CD4-positive, alpha-beta T cell (primary cell): ENCODE measurements around the gene FBN2. TPM values are rescaled to one million over a fixed set of nuclear protein-coding genes. Genes with fewer than 3 reads are reported as not detected.

Experiments used
- ATAC-seq: fragments of 200-7000 bp; cut with Tn5 transposase; one replicate; pipeline ENCODE4 v1.10.0; 2022; ENCODE audit warnings: mild to moderate bottlenecking; ENCODE audit not compliant: poor library complexity
- CTCF ChIA-PET: fragments of 350-600 bp; sonication (Branson Sonifier 250); formaldehyde crosslinking; loops from one replicate; lab custom pipeline; 2021; ENCODE audit warnings: antibody characterized with exemption, inconsistent platforms; lab: Charles Lee
- POLR2A ChIA-PET: fragments of 350-600 bp; sonication (Branson Sonifier 250); formaldehyde crosslinking; loops from one replicate; lab custom pipeline; 2021; ENCODE audit warnings: antibody characterized with exemption, inconsistent platforms; lab: Charles Lee
- DNase-seq, 14 experiments: peaks; one replicate each; pipeline ENCODE4 v3.0.0-alpha.2; 2013 to 2020; ENCODE audit warnings: mixed read lengths in 2 of 14
- H3K27ac ChIP-seq, 2 donors: one replicate each; pipeline versions ENCODE4 v1.5.1 to v1.7.0; 2013; ENCODE audit warnings: low read length in 2 of 2, low read depth in 1 of 2, mild to moderate bottlenecking in 1 of 2
- H3K27me3 ChIP-seq, 2 experiments: 1 replicate in 1 of 2; 2 replicates in 1 of 2; pipeline versions ENCODE4 v1.6.1 to v1.7.0; 2013; ENCODE audit warnings: low read length in 2 of 2, control low read depth in 1 of 2, mild to moderate bottlenecking in 1 of 2, moderate library complexity in 1 of 2; ENCODE audit not compliant: insufficient read depth in 2 of 2, control insufficient read depth in 1 of 2
- H3K36me3 ChIP-seq: one replicate; pipeline ENCODE4 v1.6.1; 2013; ENCODE audit warnings: low read length, control low read depth; ENCODE audit not compliant: insufficient read depth
- H3K4me1 ChIP-seq: one replicate; pipeline ENCODE4 v1.6.1; 2013; ENCODE audit warnings: low read length, control low read depth; ENCODE audit not compliant: insufficient read depth
- H3K4me3 ChIP-seq: one replicate; pipeline ENCODE4 v1.5.1; 2013; ENCODE audit warnings: mild to moderate bottlenecking, low read length, moderate library complexity
- H3K9me3 ChIP-seq, 2 experiments: 1 replicate in 1 of 2; 2 replicates in 1 of 2; pipeline versions ENCODE4 v1.6.1 to v1.7.0; 2013; ENCODE audit warnings: low read length in 2 of 2, mild to moderate bottlenecking in 2 of 2, control low read depth in 1 of 2, moderate library complexity in 1 of 2; ENCODE audit not compliant: control insufficient read depth in 1 of 2, insufficient read depth in 1 of 2
- H3K27ac Mint-ChIP-seq: one replicate; pipeline ENCODE4 v1.8.0; 2020; ENCODE audit warnings: mixed read lengths
- H3K27me3 Mint-ChIP-seq: one replicate; pipeline ENCODE4 v1.8.0; 2021; ENCODE audit warnings: mixed read lengths
- H3K36me3 Mint-ChIP-seq: one replicate; pipeline ENCODE4 v1.8.0; 2021; ENCODE audit warnings: low read depth, mixed read lengths
- H3K4me1 Mint-ChIP-seq: one replicate; pipeline ENCODE4 v1.8.0; 2021; ENCODE audit warnings: low read depth, mixed read lengths
- H3K4me3 Mint-ChIP-seq: one replicate; pipeline ENCODE4 v1.8.0; 2020; ENCODE audit warnings: mild to moderate bottlenecking, mixed read lengths
- H3K9me3 Mint-ChIP-seq: one replicate; pipeline ENCODE4 v1.8.0; 2020; ENCODE audit warnings: mixed read lengths
- intact Hi-C, 2 experiments: fragments of 100-400 bp; cut with DNase I in 1 of 2; cut with micrococcal nuclease in 1 of 2; formaldehyde crosslinking; loops; one replicate each; pipeline versions ENCODE4 v1.15.1 to v1.9.0; 2023 to 2025; cut with DNase I, micrococcal nuclease
- total RNA-seq, 174 experiments: library from RNA in 2 of 174; stranded (reverse) in 2 of 174; gene quantifications; one replicate each; pipeline ENCODE4 v1.2.3 and lab custom pipeline; 2021 to 2026
- TF ChIP-seq, protein P1 (sequence below): fragments of 200-600 bp; IDR thresholded peaks from one replicate; pipeline ENCODE4 v1.8.0; 2022; ENCODE audit warnings: antibody characterized with exemption, mild to moderate bottlenecking

Gene FBN2
- total RNA-seq, 2 experiments from 2014 or later = 0.06 TPM; not detected in 1

DNA sequence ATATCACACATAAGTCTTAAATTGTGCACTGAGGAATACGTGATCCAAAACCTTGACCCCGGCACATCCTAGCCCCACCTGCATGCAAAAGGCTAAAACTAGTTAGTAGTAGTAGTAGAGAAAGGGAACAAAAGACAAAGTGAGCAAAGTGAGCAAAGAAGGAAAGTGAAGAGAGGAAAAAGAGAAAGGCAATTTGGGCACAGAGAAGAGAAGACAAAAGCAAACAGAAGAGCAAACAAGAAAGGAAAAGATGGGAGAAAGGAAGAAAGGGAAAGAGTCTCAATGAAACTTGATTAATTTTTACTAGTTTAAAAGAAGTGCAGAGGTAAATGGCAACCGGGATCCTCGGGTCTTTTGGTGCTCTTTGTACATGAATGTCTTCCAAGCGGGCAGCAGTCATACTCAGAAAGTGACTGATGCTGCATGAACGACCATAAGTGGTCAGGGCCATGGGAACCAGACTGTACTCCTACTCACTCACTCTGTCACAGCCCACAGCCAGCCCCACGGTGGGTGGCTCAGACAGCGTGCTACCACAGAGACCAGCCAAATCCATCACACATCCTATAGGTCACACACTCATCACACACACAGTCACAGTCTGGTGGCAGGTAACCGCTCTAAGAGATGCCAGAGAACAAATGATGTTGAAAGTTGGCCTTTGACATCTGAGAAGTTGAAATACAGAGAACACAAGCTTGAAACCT, 203.9 kb downstream of the FBN2 start:
- TF ChIP-seq, protein P1, sequence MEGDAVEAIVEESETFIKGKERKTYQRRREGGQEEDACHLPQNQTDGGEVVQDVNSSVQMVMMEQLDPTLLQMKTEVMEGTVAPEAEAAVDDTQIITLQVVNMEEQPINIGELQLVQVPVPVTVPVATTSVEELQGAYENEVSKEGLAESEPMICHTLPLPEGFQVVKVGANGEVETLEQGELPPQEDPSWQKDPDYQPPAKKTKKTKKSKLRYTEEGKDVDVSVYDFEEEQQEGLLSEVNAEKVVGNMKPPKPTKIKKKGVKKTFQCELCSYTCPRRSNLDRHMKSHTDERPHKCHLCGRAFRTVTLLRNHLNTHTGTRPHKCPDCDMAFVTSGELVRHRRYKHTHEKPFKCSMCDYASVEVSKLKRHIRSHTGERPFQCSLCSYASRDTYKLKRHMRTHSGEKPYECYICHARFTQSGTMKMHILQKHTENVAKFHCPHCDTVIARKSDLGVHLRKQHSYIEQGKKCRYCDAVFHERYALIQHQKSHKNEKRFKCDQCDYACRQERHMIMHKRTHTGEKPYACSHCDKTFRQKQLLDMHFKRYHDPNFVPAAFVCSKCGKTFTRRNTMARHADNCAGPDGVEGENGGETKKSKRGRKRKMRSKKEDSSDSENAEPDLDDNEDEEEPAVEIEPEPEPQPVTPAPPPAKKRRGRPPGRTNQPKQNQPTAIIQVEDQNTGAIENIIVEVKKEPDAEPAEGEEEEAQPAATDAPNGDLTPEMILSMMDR = no peak
- intact Hi-C loops = no loop called here
- ATAC-seq = no peak
- no peak for DNase-seq
- Mint-ChIP-seq H3K4me1 (no peaks in the 10 kb centered on the region), H3K27ac (no peak overlapping the region), H3K9me3 (no peaks in the 10 kb centered on the region), H3K4me3 (no peak overlapping the region), H3K27me3 (no peaks in the 10 kb centered on the region), H3K36me3 (no peaks in the 10 kb centered on the region)
- Histone ChIP-seq H3K36me3 (no peaks in the 10 kb centered on the region), H3K27me3 (no peaks in the 10 kb centered on the region), H3K27ac (no peak overlapping the region), H3K4me3 (no peak overlapping the region), H3K9me3 (no peaks in the 10 kb centered on the region), H3K4me1 (no peaks in the 10 kb centered on the region)
- ChIA-PET CTCF (no interaction called here), POLR2A (no interaction called here)

DNA sequence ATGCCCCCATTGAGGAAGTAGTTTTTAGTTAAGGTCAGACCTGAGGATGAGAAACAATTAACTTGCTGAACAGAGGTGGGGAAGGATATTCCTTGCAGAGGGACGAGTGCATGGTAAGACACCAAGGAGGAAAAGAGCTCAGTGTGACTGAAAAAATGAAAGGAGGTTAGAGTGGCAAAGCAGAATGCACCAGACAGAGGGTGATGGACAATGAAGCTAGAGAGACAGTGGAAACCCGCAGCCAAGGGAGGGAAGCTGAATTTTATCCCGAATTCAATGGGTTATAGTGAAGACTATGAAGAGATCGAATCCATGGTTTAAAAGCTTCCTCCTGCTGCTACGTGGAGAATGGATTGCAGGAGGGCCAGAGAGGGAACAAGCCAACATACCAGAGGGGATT, 206.8 kb downstream of the FBN2 start:
- intact Hi-C loops = no loop called here
- no peak overlapping the region for H3K4me3 Mint-ChIP-seq
- no peaks in the 10 kb centered on the region for H3K27me3 Mint-ChIP-seq
- no peaks in the 10 kb centered on the region for H3K36me3 Mint-ChIP-seq
- Histone ChIP-seq H3K36me3 (no peaks in the 10 kb centered on the region), H3K27ac (no peak overlapping the region), H3K4me3 (no peak overlapping the region), H3K4me1 (no peaks in the 10 kb centered on the region), H3K27me3 (no peaks in the 10 kb centered on the region), H3K9me3 (no peaks in the 10 kb centered on the region)
- DNase-seq = no peak
- ATAC-seq = no peak
- no peaks in the 10 kb centered on the region for H3K9me3 Mint-ChIP-seq
- H3K27ac Mint-ChIP-seq = no peak overlapping the region
- no peaks in the 10 kb centered on the region for H3K4me1 Mint-ChIP-seq
- ChIA-PET POLR2A (no interaction called here), CTCF (no interaction called here)
- TF ChIP-seq, protein P1 = no peak

DNA sequence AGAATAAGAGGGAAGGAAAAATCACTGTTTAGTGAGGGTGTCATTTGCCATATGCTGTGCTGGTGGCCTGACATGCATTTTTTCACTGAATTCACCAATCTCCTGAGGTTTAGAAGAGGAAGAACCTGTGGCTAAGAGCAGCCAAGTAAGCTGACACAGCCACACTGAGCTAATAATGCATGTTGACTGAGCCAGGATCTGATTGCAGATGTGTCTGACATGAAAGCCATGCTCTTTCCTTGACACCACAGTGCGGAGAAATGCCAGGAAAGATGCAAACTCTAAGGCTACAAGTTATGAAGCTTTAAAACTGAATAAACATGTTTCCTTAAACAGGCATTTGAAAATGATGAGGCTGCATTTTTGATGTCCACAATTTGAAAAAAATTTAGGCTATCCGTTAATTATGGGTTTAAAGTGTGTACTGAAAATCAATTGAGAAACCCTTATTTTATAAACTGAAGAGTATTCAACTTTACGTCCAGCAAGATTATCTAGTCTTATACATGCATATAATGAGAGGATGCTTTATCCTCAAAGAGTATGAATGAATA, 208.6 kb downstream of the FBN2 start:
- ChIA-PET CTCF (no interaction called here), POLR2A (no interaction called here)
- no peak overlapping the region for H3K4me3 Mint-ChIP-seq
- no peaks in the 10 kb centered on the region for H3K9me3 Mint-ChIP-seq
- DNase-seq (no peak), ATAC-seq (no peak)
- no peaks in the 10 kb centered on the region for H3K4me1 ChIP-seq
- TF ChIP-seq, protein P1 = no peak
- H3K27ac ChIP-seq = no peak overlapping the region
- intact Hi-C loops = no loop called here
- no peaks in the 10 kb centered on the region for H3K27me3 ChIP-seq
- no peaks in the 10 kb centered on the region for H3K4me1 Mint-ChIP-seq
- no peak overlapping the region for H3K27ac Mint-ChIP-seq
- H3K4me3 ChIP-seq = no peak overlapping the region
- no peaks in the 10 kb centered on the region for H3K27me3 Mint-ChIP-seq
- H3K36me3 ChIP-seq = no peaks in the 10 kb centered on the region
- no peaks in the 10 kb centered on the region for H3K36me3 Mint-ChIP-seq
- H3K9me3 ChIP-seq = no peaks in the 10 kb centered on the region
